ENCODE results near the gene MTERF4.

MTERF4 gene

DNA sequence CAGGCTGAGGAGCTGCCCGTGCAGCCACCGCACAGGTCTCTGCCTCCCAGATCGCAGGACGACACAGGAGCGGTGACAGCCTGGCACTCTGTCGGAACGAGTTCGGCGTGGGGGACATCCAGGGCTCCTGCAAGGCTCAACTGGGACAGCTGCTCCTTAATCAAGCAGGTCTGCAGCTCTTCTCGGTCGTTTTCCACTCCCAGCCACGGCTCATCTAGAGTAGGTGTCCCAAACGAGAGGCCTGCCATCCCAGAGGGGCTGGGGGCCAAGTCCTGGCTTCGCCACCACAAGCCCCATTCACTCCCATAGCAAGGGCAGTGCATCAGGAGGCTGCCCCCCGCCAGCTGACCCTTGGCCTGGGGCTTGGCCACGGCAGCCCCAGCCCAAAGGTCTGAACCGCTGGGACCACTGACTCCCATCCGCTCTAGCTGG is 24.7 kb upstream of the MTERF4 start:
- TF ChIP-seq GATA3 (IDR thresholded peaks at IDR 0.05; ENCODE audit: low read depth, low read length) (no peak), GATA2 (IDR thresholded peaks at IDR 0.05; ENCODE audit: low read depth, low read length) (no peak)

- TF ChIP-seq GATA2 (IDR thresholded peaks at IDR 0.05; ENCODE audit: low read depth, low read length) (no peak), GATA3 (IDR thresholded peaks at IDR 0.05; ENCODE audit: low read depth, low read length) (no peak)
Observed at GRCh38 chr2:241126201-241126611, 24.1 kb upstream of the MTERF4 start.

GRCh38 chr2:241125626-241126025 is 23.5 kb upstream of the MTERF4 start:
- no peak for TF ChIP-seq GATA2 (IDR thresholded peaks at IDR 0.05; ENCODE audit: low read depth, low read length)
- no peak for TF ChIP-seq GATA3 (IDR thresholded peaks at IDR 0.05; ENCODE audit: low read depth, low read length)

- TF ChIP-seq GATA2 (IDR thresholded peaks at IDR 0.05; ENCODE audit: low read depth, low read length) (no peak), GATA3 (IDR thresholded peaks at IDR 0.05; ENCODE audit: low read depth, low read length) (no peak)
Observed at GRCh38 chr2:241123816-241124536, 21.9 kb upstream of the MTERF4 start.

GRCh38 chr2:241122376-241123002 is 20.4 kb upstream of the MTERF4 start:
- TF ChIP-seq GATA3 (IDR thresholded peaks at IDR 0.05; ENCODE audit: low read depth, low read length) (no peak), GATA2 (IDR thresholded peaks at IDR 0.05; ENCODE audit: low read depth, low read length) (no peak)

- TF ChIP-seq GATA3 (IDR thresholded peaks at IDR 0.05; ENCODE audit: low read depth, low read length) (no peak), GATA2 (IDR thresholded peaks at IDR 0.05; ENCODE audit: low read depth, low read length) (no peak)
Observed at GRCh38 chr2:241121008-241121407, 18.9 kb upstream of the MTERF4 start.

DNA sequence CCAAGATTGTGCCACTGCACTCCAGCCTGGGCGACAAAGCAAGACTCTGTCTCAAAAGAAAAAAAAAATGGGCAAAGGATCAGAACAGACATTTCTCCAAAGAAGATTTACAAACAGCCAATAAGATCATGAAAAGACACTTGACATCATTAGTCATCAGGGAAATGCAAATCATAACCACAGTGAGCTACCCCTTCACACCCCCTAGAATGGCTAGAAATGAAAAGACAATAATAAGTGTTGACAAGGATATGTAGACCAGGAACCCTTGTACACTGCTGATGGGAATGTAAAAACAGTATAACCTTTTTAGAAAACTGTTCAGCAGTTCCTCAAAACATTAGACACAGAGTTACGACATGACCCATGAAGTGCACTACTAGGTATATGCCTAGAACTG is 18.4 kb upstream of the MTERF4 start:
- TF ChIP-seq GATA3 (IDR thresholded peaks at IDR 0.05; ENCODE audit: low read depth, low read length) = no peak
- TF ChIP-seq GATA2 (IDR thresholded peaks at IDR 0.05; ENCODE audit: low read depth, low read length) = no peak

DNA sequence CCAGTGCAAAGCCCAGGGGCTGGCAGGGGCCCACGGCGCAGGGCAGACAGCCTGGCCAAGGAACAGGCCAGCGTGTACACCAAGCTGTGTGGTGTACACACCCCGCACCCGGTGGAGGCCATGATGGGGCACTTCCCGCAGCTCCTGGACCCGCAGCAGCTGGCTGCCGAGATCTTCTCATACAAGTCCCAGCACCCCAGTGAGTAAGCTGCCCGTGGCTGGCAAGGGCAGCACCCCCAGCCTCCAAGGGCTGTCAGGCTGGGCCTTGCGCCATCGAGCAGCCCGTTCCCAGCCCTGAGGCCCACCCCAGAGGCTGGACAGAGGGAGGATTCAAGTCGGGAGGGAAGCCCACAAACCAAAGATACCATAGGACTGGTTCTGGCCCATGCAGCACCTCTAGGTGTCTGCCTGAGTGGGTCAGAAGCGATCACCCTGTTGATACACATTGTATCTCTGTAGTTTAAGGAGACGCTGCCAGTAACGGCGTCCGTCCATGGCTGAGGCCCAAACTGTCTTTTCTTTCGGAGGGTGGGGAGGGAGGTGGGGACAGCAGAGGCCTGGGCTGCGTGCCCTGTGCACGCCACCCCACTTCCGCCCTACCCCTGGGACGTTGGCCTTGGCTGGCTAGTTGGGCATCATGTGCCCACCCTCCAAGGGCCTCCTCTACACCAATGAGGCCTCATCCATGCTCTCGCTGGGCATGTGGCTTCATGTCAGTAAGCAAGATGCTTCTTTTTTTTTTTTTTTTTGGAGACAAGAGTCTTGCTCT is 16.8 kb upstream of the MTERF4 start:
- TF ChIP-seq GATA3 (IDR thresholded peaks at IDR 0.05; ENCODE audit: low read depth, low read length) (no peak), GATA2 (IDR thresholded peaks at IDR 0.05; ENCODE audit: low read depth, low read length) (no peak)

DNA sequence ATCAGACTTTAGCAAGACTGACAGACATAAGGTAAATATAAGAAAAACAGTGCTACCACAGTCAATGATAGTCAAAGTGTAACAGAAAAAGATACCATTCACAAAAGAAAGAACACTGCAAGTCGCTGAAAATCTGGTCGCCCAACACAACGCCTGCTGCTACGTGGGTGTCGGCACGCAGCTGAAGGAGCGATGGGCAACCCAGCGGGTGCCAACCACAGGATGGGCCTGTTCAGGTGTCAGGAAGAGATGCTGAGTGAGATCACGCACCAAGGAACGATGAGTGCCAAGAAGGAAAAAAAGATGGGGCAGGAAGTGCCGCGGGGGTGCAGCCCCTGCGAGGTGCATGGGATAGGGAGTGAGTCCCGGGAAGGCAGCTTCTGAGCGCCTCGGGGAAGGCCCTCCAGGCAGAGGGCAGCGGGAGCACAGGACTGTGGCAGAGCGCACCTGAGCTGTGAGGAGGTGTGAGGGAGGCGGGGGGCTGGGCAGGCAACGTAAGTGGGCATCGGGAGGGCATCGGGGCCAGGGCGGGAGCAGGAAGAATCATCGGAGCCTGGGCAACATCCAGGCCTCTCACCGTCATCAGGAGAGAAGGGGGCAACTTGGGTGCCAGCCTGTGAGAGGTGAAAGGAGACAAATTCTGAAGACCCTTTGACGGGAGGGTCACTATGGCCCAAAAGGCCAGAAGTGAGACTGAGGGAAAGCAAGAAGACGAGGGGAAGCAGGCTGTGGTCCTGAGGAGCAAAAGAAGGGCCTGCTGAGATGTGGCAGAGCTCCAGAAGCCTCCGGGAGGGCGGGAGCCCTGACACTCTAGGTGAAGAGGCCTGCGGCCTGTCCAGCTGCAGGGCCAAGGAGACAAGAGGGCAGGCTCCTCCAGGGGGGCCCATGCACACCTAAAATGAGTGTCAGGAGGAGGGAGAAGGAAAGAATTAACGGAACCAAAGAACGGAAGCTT is 14.8 kb upstream of the MTERF4 start:
- TF ChIP-seq GATA3 (IDR thresholded peaks at IDR 0.05; ENCODE audit: low read depth, low read length) (no peak), GATA2 (IDR thresholded peaks at IDR 0.05; ENCODE audit: low read depth, low read length) (no peak)

GRCh38 chr2:241115361-241115760 is 13.3 kb upstream of the MTERF4 start:
- no peak for TF ChIP-seq GATA2 (IDR thresholded peaks at IDR 0.05; ENCODE audit: low read depth, low read length)
- TF ChIP-seq GATA3 (IDR thresholded peaks at IDR 0.05; ENCODE audit: low read depth, low read length) = no peak

DNA sequence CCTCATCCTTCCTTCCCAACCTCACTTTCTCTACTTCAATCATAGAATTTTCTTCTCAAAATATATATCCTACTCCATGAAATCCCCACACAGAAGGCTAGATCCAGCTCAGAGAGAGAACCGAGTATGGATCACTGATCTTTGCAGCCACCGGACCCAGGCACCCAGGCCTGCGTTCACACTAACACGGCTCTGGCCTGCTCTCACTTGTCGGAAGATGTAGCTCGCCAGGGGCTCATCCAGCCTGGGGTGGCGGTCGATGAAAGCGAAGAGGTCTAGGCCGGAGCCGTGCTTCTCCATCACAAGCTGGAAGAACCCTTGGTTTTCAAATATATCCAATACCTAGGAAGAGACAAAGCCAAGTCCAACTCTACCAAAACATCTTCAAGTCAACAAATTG is 12.7 kb upstream of the MTERF4 start:
- TF ChIP-seq GATA2 (IDR thresholded peaks at IDR 0.05; ENCODE audit: low read depth, low read length) (no peak), GATA3 (IDR thresholded peaks at IDR 0.05; ENCODE audit: low read depth, low read length) (no peak)

DNA sequence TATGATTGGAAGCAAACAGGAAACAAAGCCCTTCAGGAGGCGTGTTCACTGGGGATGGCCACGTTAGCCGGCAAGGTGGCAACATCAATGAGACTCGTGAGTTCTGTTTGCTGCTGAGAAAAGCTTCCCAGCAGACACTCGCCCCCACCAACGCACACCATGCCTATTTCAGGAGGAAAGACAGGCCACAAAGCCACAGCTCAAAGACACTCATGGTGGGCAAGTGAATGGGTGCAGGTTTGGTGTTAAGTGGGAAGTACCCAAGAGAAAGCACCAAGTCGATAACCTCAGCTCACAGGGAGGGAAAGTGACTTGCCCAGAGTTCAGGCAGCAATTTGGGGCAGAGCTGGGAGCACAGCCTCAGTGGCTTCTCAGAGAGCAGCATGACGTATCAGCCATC is 10.5 kb upstream of the MTERF4 start:
- TF ChIP-seq GATA2 (IDR thresholded peaks at IDR 0.05; ENCODE audit: low read depth, low read length) (no peak), GATA3 (IDR thresholded peaks at IDR 0.05; ENCODE audit: low read depth, low read length) (no peak)

DNA sequence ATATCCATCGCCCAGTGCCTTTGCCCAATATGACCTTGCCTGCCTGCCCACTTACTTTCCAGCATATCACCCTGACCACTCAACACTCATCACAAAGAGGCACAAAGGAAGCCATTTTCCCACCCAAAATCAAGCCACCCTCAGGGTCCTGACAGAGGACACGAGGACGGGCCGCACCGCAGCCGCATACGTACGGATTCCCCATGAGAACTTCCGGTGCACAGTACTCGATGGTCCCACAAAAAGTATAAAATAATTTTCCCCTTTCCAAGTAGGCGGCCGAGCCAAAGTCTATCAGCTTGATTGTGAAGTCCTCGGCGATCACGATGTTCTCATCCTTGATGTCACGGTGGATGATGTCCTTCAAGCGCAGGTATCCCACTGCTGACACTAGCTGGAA is 10.0 kb upstream of the MTERF4 start:
- no peak for TF ChIP-seq GATA3 (IDR thresholded peaks at IDR 0.05; ENCODE audit: low read depth, low read length)
- no peak for TF ChIP-seq GATA2 (IDR thresholded peaks at IDR 0.05; ENCODE audit: low read depth, low read length)

- TF ChIP-seq GATA3 (IDR thresholded peaks at IDR 0.05; ENCODE audit: low read depth, low read length) (no peak), GATA2 (IDR thresholded peaks at IDR 0.05; ENCODE audit: low read depth, low read length) (no peak)
Observed at GRCh38 chr2:241111440-241111805, 9.3 kb upstream of the MTERF4 start.
